Neural cell (in vitro differentiated cells): ENCODE measurements around the gene WDSUB1.

Experiments
- POLR2AphosphoS5 ChIP-seq: IDR thresholded peaks from 2 replicates; pipeline ENCODE4 v1.6.1; 2012
- TF ChIP-seq, protein P1 (sequence below): IDR thresholded peaks from 2 replicates; pipeline ENCODE4 v1.6.1; 2012; ENCODE audit warnings: borderline replicate concordance
- TF ChIP-seq, protein P2 (sequence below): fragments of 450-650 bp; IDR thresholded peaks from 2 replicates; pipeline ENCODE4 v1.5.1; 2014; ENCODE audit warnings: antibody characterized with exemption, mild to moderate bottlenecking, moderate library complexity; ENCODE audit not compliant: poor library complexity, severe bottlenecking

DNA sequence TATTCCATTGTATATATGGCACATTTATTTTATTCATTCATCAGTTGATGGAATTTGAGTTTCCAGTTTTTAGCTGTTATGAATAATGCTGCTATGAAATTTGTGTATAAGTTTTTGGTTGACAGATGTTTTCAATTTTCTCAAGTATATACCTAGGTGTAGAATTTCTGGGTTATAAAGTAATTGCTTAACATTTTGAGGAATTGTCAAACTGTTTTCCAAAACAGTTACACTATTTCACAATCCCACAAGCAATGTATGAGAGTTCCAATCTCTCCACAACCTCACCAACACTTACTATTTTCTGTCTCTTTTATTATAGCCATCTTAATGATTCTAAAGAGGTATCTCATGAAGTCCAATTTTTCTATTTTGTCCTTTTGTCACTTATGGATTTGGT lies 12.5 kb upstream of the WDSUB1 start:
- TF ChIP-seq, protein P1, sequence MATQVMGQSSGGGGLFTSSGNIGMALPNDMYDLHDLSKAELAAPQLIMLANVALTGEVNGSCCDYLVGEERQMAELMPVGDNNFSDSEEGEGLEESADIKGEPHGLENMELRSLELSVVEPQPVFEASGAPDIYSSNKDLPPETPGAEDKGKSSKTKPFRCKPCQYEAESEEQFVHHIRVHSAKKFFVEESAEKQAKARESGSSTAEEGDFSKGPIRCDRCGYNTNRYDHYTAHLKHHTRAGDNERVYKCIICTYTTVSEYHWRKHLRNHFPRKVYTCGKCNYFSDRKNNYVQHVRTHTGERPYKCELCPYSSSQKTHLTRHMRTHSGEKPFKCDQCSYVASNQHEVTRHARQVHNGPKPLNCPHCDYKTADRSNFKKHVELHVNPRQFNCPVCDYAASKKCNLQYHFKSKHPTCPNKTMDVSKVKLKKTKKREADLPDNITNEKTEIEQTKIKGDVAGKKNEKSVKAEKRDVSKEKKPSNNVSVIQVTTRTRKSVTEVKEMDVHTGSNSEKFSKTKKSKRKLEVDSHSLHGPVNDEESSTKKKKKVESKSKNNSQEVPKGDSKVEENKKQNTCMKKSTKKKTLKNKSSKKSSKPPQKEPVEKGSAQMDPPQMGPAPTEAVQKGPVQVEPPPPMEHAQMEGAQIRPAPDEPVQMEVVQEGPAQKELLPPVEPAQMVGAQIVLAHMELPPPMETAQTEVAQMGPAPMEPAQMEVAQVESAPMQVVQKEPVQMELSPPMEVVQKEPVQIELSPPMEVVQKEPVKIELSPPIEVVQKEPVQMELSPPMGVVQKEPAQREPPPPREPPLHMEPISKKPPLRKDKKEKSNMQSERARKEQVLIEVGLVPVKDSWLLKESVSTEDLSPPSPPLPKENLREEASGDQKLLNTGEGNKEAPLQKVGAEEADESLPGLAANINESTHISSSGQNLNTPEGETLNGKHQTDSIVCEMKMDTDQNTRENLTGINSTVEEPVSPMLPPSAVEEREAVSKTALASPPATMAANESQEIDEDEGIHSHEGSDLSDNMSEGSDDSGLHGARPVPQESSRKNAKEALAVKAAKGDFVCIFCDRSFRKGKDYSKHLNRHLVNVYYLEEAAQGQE = no peak
- TF ChIP-seq POLR2AphosphoS5 = no peak
- TF ChIP-seq, protein P2, sequence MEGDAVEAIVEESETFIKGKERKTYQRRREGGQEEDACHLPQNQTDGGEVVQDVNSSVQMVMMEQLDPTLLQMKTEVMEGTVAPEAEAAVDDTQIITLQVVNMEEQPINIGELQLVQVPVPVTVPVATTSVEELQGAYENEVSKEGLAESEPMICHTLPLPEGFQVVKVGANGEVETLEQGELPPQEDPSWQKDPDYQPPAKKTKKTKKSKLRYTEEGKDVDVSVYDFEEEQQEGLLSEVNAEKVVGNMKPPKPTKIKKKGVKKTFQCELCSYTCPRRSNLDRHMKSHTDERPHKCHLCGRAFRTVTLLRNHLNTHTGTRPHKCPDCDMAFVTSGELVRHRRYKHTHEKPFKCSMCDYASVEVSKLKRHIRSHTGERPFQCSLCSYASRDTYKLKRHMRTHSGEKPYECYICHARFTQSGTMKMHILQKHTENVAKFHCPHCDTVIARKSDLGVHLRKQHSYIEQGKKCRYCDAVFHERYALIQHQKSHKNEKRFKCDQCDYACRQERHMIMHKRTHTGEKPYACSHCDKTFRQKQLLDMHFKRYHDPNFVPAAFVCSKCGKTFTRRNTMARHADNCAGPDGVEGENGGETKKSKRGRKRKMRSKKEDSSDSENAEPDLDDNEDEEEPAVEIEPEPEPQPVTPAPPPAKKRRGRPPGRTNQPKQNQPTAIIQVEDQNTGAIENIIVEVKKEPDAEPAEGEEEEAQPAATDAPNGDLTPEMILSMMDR = no peak
